Subcutaneous adipose tissue (tissue), 4 donors: ENCODE data around the gene NMRAL1. TPM values are rescaled to one million over a fixed set of nuclear protein-coding genes. Genes with fewer than 3 reads are reported as not detected.

Source experiments
- total RNA-seq, 4 donors: library from RNA; depleted of rRNA; stranded (reverse); fragments of >200 nt; gene quantifications; one replicate each; pipeline ENCODE4 v1.1.0, GENCODE V29; 2016
- TF ChIP-seq, protein P1 (sequence below): fragments of 450-650 bp; IDR thresholded peaks from one replicate; pipeline ENCODE4 v1.5.1; 2016; ENCODE audit warnings: low read depth, mild to moderate bottlenecking, control low read depth, antibody characterized with exemption, moderate library complexity

NMRAL1 gene
- total RNA-seq, 4 donors from 2014 or later: 29.0 to 55.6 (median 42.1) TPM

DNA sequence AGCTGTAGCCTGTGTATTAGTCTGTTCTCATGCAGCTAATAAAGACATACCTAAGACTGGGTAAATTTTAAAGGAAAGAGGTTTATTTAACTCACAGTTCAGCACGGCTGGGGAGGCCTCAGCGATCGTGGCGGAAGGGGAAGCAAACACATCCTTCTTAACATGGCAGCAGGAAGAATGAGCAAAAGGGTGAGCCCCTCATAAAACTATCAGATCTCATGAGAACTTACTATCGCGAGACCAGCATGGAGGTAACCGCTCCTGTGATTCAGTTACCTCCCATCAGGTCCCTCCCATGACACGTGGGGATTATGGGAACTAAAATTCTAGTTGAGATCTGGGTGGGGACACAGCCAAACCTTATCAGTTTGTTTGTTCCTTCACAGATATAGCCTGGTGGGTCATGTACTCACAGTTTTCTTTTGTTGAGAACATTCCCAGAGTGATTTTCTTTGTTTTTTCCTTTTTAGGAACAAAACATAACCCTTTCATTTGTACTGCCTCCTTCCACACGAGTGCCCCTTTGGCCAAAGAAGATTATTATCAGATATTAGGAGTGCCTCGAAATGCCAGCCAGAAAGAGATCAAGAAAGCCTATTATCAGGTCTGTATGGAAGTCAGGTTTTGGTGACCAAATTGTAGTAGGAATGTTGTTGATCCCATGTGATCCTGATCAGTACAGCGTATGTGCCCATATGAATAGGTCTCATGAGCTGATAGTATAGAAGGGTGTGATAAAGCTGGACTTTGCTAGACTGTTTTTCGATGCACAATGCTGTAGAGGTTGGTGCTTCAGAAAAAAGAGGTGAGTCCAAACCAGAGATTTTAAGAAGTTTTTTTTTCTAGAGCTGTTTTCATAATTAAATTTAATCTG, 40.3 kb downstream of the NMRAL1 start:
- TF ChIP-seq, protein P1, sequence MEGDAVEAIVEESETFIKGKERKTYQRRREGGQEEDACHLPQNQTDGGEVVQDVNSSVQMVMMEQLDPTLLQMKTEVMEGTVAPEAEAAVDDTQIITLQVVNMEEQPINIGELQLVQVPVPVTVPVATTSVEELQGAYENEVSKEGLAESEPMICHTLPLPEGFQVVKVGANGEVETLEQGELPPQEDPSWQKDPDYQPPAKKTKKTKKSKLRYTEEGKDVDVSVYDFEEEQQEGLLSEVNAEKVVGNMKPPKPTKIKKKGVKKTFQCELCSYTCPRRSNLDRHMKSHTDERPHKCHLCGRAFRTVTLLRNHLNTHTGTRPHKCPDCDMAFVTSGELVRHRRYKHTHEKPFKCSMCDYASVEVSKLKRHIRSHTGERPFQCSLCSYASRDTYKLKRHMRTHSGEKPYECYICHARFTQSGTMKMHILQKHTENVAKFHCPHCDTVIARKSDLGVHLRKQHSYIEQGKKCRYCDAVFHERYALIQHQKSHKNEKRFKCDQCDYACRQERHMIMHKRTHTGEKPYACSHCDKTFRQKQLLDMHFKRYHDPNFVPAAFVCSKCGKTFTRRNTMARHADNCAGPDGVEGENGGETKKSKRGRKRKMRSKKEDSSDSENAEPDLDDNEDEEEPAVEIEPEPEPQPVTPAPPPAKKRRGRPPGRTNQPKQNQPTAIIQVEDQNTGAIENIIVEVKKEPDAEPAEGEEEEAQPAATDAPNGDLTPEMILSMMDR: no peak

DNA sequence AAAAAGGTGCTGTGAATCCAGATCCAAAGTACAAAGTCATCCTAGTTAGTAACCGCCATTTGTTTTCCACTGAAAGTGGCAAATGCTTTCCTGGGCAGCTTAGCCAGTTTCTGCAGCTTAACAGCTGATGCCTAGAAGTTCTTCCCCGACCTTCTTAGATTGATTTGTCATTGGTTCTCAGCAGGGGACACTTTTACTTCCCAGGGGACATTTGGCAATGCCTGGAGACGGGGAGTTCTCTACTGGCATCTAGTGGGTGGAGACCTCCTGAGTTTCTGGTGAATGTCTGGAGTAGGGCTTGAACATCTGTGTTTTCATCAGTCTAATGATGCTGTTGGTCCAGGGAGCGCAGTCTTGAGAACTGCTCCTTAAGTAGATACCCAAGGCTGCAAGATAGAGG, 41.2 kb downstream of the NMRAL1 start:
- TF ChIP-seq, protein P1: no peak

DNA sequence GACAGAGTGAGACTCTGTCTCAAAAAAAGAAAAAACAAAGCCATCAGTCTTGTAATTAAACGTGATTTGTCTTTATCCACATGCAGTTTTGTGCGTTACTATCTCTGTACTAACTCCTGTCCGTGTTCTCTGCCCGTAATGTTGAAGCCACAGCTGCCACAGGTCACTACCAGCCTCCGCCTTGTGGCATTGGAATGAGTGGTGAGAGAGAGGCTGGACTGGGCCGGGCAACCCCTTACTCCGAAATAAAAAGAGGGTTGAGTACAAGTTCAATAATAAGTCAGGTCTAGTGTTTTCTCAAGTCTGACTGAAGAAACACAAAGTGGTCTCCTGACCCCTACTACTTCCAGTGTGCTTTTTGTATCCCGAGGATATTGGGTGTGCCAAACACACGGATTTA, 43.4 kb downstream of the NMRAL1 start:
- TF ChIP-seq, protein P1: no peak

DNA sequence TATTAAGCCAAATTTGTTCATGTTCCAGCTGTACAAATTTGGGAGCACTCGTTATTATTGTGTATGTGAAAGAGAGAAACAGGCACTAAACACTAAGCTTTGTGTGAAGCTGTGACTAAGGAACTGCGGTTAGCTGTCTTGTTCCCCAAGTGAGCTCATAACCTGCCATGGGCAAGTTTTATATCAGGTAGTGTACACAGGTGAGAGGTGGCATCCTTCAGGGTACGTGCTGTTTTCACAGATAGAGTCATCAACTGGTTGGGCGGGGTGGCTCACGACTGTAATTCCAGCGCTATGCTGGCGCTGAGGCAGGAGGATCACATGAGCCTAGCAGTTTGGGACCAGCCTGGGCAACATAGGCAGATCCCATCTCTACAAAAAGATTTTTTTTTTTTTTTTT, 45.9 kb downstream of the NMRAL1 start:
- TF ChIP-seq, protein P1: no peak

DNA sequence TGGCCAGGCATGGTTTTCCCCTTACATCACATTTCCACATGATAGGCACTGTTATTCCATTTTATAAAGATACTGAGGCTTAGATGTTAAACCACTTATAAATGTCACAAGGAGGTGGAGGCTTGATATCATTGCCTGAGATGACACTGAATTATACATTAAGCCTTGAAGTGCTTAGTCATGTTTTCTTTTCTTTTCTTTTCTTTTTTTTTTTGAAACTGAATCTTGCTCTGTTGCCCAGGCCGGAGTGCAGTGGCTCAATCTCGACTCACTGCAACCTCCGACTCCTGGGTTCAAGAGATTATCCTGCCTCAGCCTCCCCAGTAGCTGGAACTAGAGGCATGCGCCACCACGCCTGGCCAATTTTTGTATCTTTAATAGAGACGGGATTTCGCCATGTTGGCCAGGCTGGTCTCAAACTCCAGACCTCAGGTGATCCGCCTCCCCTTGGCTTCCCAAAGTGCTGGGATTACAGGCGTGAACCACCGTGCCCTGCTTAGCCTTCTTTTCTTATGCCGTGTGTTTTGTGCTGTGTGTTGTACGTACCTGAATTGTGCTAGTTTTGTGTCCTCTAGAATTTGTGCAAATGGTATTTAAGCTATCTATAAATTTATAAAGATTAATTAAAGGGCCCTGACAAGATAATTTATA, 47.6 kb downstream of the NMRAL1 start:
- TF ChIP-seq, protein P1: no peak

DNA sequence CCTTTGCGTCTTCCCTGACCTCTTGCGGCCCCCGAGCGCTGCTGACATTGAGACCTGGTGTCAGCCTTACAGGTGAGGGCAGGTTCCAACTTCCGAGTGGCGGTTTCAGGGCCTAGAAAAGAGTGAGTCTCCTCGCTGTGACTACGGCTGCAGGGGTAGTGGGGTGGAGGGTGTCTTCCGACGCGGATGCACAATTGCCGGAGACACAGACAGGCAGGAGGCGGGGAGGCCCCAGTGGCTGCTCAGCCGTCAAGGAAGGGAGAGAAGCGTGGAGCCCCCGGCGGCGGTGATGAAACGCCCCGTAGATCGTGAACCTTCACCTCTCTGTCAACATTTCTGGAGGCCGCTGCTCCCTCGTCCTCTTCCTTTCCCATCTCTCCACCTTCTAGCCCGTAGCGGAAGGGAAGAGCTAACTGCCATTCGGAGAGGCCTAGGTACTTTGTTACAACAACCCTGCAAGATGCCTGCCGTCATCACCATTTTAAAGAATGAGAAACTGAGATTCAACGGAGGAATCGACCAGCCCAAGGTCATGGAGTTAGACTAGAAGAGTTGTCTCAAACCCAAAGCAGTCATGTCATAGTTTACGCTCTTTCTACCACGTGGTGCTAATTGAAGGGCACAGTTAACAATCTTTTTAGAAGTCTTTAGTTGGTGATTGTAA, 48.3 kb downstream of the NMRAL1 start:
- TF ChIP-seq, protein P1: no peak
